Neural progenitor cell (in vitro differentiated cells): ENCODE data around the gene IL25.

Experiments
- EZH2 ChIP-seq: fragments of 200-600 bp; sonication (generic); IDR thresholded peaks from 2 replicates; pipeline ENCODE4 v1.6.1; 2017; ENCODE audit warnings: antibody characterized with exemption, mild to moderate bottlenecking, moderate library complexity
- EZH2phosphoT487 ChIP-seq: fragments of 200-600 bp; sonication (generic); IDR thresholded peaks from 2 replicates; pipeline ENCODE4 v1.6.1; 2017; ENCODE audit warnings: antibody characterized with exemption
- TF ChIP-seq, protein P1 (sequence below): fragments of 200-600 bp; sonication (generic); IDR thresholded peaks from 2 replicates; pipeline ENCODE4 v1.5.1; 2017; ENCODE audit warnings: antibody characterized with exemption, mild to moderate bottlenecking

DNA sequence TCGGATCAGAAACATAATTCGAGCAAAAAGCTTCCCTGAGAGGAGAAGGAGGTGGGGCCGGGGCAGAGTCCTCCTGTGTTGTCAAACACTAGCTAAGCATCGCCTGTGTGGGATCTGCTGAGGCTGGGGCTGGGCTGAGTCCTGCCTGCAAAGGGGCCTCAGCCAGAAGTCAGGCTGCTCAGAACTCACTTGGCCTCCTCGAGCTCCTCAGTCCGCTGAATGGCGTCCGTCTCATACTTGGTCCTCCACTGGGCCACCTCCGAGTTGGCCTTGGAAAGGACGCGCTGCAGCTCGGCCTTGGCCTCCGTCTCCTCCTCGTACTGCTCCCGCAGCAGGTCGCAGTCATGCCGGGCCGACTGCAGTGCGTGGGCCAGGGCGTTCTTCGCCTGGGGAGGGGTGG lies 45.4 kb downstream of the IL25 start:
- TF ChIP-seq, protein P1, sequence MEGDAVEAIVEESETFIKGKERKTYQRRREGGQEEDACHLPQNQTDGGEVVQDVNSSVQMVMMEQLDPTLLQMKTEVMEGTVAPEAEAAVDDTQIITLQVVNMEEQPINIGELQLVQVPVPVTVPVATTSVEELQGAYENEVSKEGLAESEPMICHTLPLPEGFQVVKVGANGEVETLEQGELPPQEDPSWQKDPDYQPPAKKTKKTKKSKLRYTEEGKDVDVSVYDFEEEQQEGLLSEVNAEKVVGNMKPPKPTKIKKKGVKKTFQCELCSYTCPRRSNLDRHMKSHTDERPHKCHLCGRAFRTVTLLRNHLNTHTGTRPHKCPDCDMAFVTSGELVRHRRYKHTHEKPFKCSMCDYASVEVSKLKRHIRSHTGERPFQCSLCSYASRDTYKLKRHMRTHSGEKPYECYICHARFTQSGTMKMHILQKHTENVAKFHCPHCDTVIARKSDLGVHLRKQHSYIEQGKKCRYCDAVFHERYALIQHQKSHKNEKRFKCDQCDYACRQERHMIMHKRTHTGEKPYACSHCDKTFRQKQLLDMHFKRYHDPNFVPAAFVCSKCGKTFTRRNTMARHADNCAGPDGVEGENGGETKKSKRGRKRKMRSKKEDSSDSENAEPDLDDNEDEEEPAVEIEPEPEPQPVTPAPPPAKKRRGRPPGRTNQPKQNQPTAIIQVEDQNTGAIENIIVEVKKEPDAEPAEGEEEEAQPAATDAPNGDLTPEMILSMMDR: no peak
- TF ChIP-seq EZH2 (no peak), EZH2phosphoT487 (no peak)
